Measurements from ENCODE around the gene GSK3B.

- TF ChIP-seq, protein P1, sequence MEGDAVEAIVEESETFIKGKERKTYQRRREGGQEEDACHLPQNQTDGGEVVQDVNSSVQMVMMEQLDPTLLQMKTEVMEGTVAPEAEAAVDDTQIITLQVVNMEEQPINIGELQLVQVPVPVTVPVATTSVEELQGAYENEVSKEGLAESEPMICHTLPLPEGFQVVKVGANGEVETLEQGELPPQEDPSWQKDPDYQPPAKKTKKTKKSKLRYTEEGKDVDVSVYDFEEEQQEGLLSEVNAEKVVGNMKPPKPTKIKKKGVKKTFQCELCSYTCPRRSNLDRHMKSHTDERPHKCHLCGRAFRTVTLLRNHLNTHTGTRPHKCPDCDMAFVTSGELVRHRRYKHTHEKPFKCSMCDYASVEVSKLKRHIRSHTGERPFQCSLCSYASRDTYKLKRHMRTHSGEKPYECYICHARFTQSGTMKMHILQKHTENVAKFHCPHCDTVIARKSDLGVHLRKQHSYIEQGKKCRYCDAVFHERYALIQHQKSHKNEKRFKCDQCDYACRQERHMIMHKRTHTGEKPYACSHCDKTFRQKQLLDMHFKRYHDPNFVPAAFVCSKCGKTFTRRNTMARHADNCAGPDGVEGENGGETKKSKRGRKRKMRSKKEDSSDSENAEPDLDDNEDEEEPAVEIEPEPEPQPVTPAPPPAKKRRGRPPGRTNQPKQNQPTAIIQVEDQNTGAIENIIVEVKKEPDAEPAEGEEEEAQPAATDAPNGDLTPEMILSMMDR (optimal IDR thresholded peaks at IDR 0.05 in 1 of 3, IDR thresholded peaks at IDR 0.05 in 1 of 3, conservative IDR thresholded peaks at IDR 0.05 in 1 of 3; ENCODE audit: extremely low read depth in 1 of 3, insufficient read depth in 2 of 3, low read length in 3 of 3), result no peak
- no peak for TF ChIP-seq EZH2 (IDR thresholded peaks at IDR 0.05; ENCODE audit: low read length)
Measured at GRCh38 chr3:120031561-120031960, 62.7 kb downstream of the GSK3B start.
